Liver (tissue), 9 donors: Measurements from ENCODE around the gene ITGA11. TPM values are rescaled to one million over a fixed set of nuclear protein-coding genes. Genes with fewer than 3 reads are reported as not detected.
A peak's percentile ranks its signal among the peaks of the same experiment; 100 is the strongest.

Experiments used
- DNase-seq: peaks from one replicate; pipeline ENCODE4 v3.0.0-alpha.2; 2017; ENCODE audit warnings: low spot score
- H3K27ac ChIP-seq, 2 donors: one replicate each; pipeline ENCODE4 v1.7.0; 2013; ENCODE audit warnings: inconsistent platforms in 2 of 2, low read length in 2 of 2, control low read depth in 1 of 2, low read depth in 1 of 2, mild to moderate bottlenecking in 1 of 2
- H3K27me3 ChIP-seq, 4 donors: one replicate each; pipeline versions ENCODE4 v1.6.1 to v1.7.0; 2013; ENCODE audit warnings: low read length in 3 of 4, inconsistent platforms in 1 of 4, mild to moderate bottlenecking in 1 of 4, moderate library complexity in 1 of 4; ENCODE audit not compliant: control insufficient read depth in 4 of 4, insufficient read depth in 4 of 4
- H3K36me3 ChIP-seq, 4 donors: one replicate each; pipeline versions ENCODE4 v1.6.1 to v1.7.0; 2013; ENCODE audit warnings: low read length in 3 of 4, mild to moderate bottlenecking in 3 of 4, low read depth in 1 of 4, moderate library complexity in 1 of 4; ENCODE audit not compliant: control insufficient read depth in 4 of 4, insufficient read depth in 3 of 4
- H3K4me1 ChIP-seq, 4 donors: one replicate each; pipeline versions ENCODE4 v1.6.1 to v1.7.0; 2013; ENCODE audit warnings: low read length in 3 of 4, mild to moderate bottlenecking in 3 of 4, moderate library complexity in 1 of 4; ENCODE audit not compliant: control insufficient read depth in 4 of 4, insufficient read depth in 4 of 4
- H3K4me3 ChIP-seq, 3 donors: one replicate each; pipeline versions ENCODE4 v1.6.1 to v1.7.0; 2013; ENCODE audit warnings: low read length in 3 of 3, control low read depth in 1 of 3, low read depth in 1 of 3, mild to moderate bottlenecking in 1 of 3
- H3K9ac ChIP-seq, 2 donors: one replicate each; pipeline ENCODE4 v1.7.0; 2013; ENCODE audit warnings: low read length in 2 of 2, mild to moderate bottlenecking in 2 of 2, moderate library complexity in 2 of 2, control low read depth in 1 of 2, low read depth in 1 of 2
- H3K9me3 ChIP-seq, 4 donors: one replicate each; pipeline versions ENCODE4 v1.6.1 to v1.7.0; 2013; ENCODE audit warnings: low read length in 3 of 4; ENCODE audit not compliant: control insufficient read depth in 4 of 4
- CTCF ChIP-seq: fragments of 150-350 bp; IDR thresholded peaks from 2 replicates; pipeline ENCODE4 v1.5.1; 2017; ENCODE audit warnings: improper control_type of control experiment, low read depth, low read length; ENCODE audit not compliant: missing input control
- EGR1 ChIP-seq, 2 donors: IDR thresholded peaks; 2 replicates each; pipeline ENCODE4 v1.6.1; 2016 to 2018; ENCODE audit warnings: antibody characterized with exemption in 2 of 2, low read depth in 2 of 2
- FOXA1 ChIP-seq: IDR thresholded peaks from 2 replicates; pipeline ENCODE4 v1.6.1; 2016; ENCODE audit warnings: antibody characterized with exemption
- FOXA2 ChIP-seq: IDR thresholded peaks from 2 replicates; pipeline ENCODE4 v1.6.1; 2016; ENCODE audit warnings: antibody characterized with exemption
- GABPA ChIP-seq, 2 donors: IDR thresholded peaks in 1 of 2; conservative IDR thresholded peaks in 1 of 2; 2 replicates each; pipeline ENCODE4 v1.6.1; 2016; ENCODE audit warnings: antibody characterized with exemption in 2 of 2, mild to moderate bottlenecking in 1 of 2, moderate library complexity in 1 of 2
- HNF4A ChIP-seq, 2 donors: conservative IDR thresholded peaks; 2 replicates each; pipeline ENCODE4 v1.6.1; 2016; ENCODE audit warnings: antibody characterized with exemption in 2 of 2, mild to moderate bottlenecking in 2 of 2
- HNF4G ChIP-seq: IDR thresholded peaks from 2 replicates; pipeline ENCODE4 v1.6.1; 2016; ENCODE audit warnings: antibody characterized with exemption
- JUND ChIP-seq, 2 donors: IDR thresholded peaks; 2 replicates each; pipeline ENCODE4 v1.6.1; 2016; ENCODE audit warnings: antibody characterized with exemption in 2 of 2
- MAX ChIP-seq: IDR thresholded peaks from 2 replicates; pipeline ENCODE4 v1.6.1; 2016; ENCODE audit warnings: antibody characterized with exemption
- NR2F2 ChIP-seq: IDR thresholded peaks from 2 replicates; pipeline ENCODE4 v1.6.1; 2016; ENCODE audit warnings: antibody characterized with exemption
- RAD21 ChIP-seq, 2 donors: IDR thresholded peaks; 2 replicates each; pipeline ENCODE4 v1.6.1; 2016; ENCODE audit warnings: antibody characterized with exemption in 2 of 2, mild to moderate bottlenecking in 2 of 2
- RXRA ChIP-seq, 2 donors: IDR thresholded peaks; 2 replicates each; pipeline ENCODE4 v1.6.1; 2017 to 2018; ENCODE audit warnings: antibody characterized with exemption in 2 of 2, mild to moderate bottlenecking in 1 of 2
- SP1 ChIP-seq: IDR thresholded peaks from 2 replicates; pipeline ENCODE4 v1.6.1; 2018; ENCODE audit warnings: antibody characterized with exemption, mild to moderate bottlenecking
- YY1 ChIP-seq: IDR thresholded peaks from 2 replicates; pipeline ENCODE4 v1.6.1; 2016; ENCODE audit warnings: antibody characterized with exemption, mild to moderate bottlenecking
- ZBTB33 ChIP-seq: IDR thresholded peaks from 2 replicates; pipeline ENCODE4 v1.6.1; 2016; ENCODE audit warnings: antibody characterized with exemption
- WGBS: extraction: QIAGEN DNeasy Blood & Tissue Kit; methylation state at CpG from one replicate; pipeline ENCODE4 v1.1.7; 2013; 5-methylcytosine and 5-hydroxymethylcytosine counted together
- polyA plus RNA-seq, 2 donors: library from polyadenylated mRNA; stranded (reverse) in 1 of 2; unstranded in 1 of 2; fragments of 200-250 nt in 1 of 2; fragments of >200 nt in 1 of 2; fragmentation: Nextera tagmentation in 1 of 2; extraction: Ambion mirVana in 1 of 2; gene quantifications; one replicate each; pipeline versions ENCODE4 v1.2.1 to v1.2.3, GENCODE V29; 2013 to 2015
- total RNA-seq, 2 donors: library from RNA; depleted of rRNA; stranded (reverse); fragments of >200 nt; gene quantifications; one replicate each; pipeline ENCODE4 v1.2.3, GENCODE V29; 2014
- donor health status: healthy.
- donor health status: healthy.
- donor health status: healthy.
- donor health status: healthy.
- donor health status: healthy.

ITGA11 gene
- total and polyA plus RNA-seq, 4 donors, result 0.32 to 1.0 (median 0.67) TPM

- Histone ChIP-seq H3K36me3 (no peaks in the 10 kb centered on the region), H3K4me1 (no peaks in the 10 kb centered on the region), H3K9me3 (no peaks in the 10 kb centered on the region), H3K9ac (no peak overlapping the region), H3K27ac (no peak overlapping the region), H3K27me3 (no peaks in the 10 kb centered on the region), H3K4me3 (no peak overlapping the region)
- TF ChIP-seq ZBTB33 (no peak), HNF4G (no peak), RXRA (IDR thresholded peaks at IDR 0.05) (no peak), FOXA1 (no peak), EGR1 (IDR thresholded peaks at IDR 0.05; ENCODE audit: low read depth in 2 of 2) (no peak), RAD21 (IDR thresholded peaks at IDR 0.05) (no peak), MAX (no peak), YY1 (no peak), JUND (IDR thresholded peaks at IDR 0.05) (no peak), SP1 (no peak), NR2F2 (no peak), HNF4A (conservative IDR thresholded peaks at IDR 0.05) (no peak), CTCF (no peak)
- WGBS, result 94% methylated on average over 5 of the region's 5 CpGs
- DNase-seq, result peak; percentile 10
Observed at GRCh38 chr15:68375191-68375631, 56.8 kb downstream of the ITGA11 start.

GRCh38 chr15:68374168-68374745, 57.7 kb downstream of the ITGA11 start:
- WGBS, result 90% methylated on average over 2 of the region's 2 CpGs
- H3K9me3 ChIP-seq, result no peaks in the 10 kb centered on the region
- H3K4me3 ChIP-seq, result no peak overlapping the region
- no peak overlapping the region for H3K27ac ChIP-seq
- TF ChIP-seq MAX (no peak), FOXA2 (no peak), GABPA (IDR thresholded peaks at IDR 0.05 in 1 of 2, conservative IDR thresholded peaks at IDR 0.05 in 1 of 2) (no peak), EGR1 (IDR thresholded peaks at IDR 0.05; ENCODE audit: low read depth in 2 of 2) (no peak), HNF4G (no peak), RAD21 (IDR thresholded peaks at IDR 0.05) (no peak), HNF4A (conservative IDR thresholded peaks at IDR 0.05) (no peak)
- no peaks in the 10 kb centered on the region for H3K36me3 ChIP-seq
- H3K9ac ChIP-seq, result no peak overlapping the region
- peak; percentile 16 for DNase-seq
- H3K27me3 ChIP-seq, result no peaks in the 10 kb centered on the region
- no peaks in the 10 kb centered on the region for H3K4me1 ChIP-seq
